WERI-Rb-1 (cell line): ENCODE data around the gene TBCB.

ENCODE experiments used
- DNase-seq: peaks from one replicate; pipeline ENCODE4 v3.0.0-alpha.2; 2020
- H3K27ac ChIP-seq: fragments of 250-450 bp; sonication (Bioruptor Pico); 2 replicates; pipeline ENCODE4 v1.5.1; 2020; ENCODE audit warnings: mild to moderate bottlenecking, moderate library complexity
- H3K27me3 ChIP-seq: fragments of 250-450 bp; sonication (Bioruptor Pico); 2 replicates; pipeline ENCODE4 v1.5.1; 2021; ENCODE audit warnings: mild to moderate bottlenecking, low read depth, moderate library complexity; ENCODE audit not compliant: insufficient read depth, severe bottlenecking
- H3K36me3 ChIP-seq: fragments of 250-450 bp; sonication (Bioruptor Pico); 2 replicates; pipeline ENCODE4 v1.5.1; 2020; ENCODE audit warnings: mild to moderate bottlenecking, moderate library complexity
- H3K4me3 ChIP-seq: 2 replicates; pipeline ENCODE4 v1.5.1; 2011; ENCODE audit warnings: low read depth, mild to moderate bottlenecking, control low read depth, low read length
- H3K9me3 ChIP-seq: fragments of 250-450 bp; sonication (Bioruptor Pico); 2 replicates; pipeline ENCODE4 v1.5.1; 2021; ENCODE audit warnings: mild to moderate bottlenecking, moderate library complexity; ENCODE audit not compliant: severe bottlenecking
- TF ChIP-seq, protein P1 (sequence below): IDR thresholded peaks from 2 replicates; pipeline ENCODE4 v1.5.1; 2011; ENCODE audit warnings: low read depth, mild to moderate bottlenecking, control low read depth, inconsistent platforms, low read length

Gene TBCB

DNA sequence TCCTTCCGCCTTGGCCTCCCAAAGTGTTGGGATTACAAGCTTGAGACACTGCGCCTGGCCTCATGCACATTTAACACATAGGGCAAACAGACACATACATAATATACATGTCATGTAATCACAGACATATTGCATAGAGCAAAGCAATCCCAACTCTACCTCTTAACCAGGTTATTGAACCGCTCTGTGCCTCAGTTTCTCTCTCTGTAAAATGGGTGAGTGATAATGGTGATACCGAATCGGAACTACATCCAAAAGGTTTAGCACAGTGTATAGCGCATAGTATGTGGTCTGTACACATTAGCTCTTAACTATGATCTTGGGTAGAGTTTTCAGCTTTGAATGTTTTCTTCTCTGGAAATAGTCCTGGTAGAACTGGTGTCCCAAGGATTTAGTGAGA is 29.4 kb downstream of the TBCB start:
- DNase-seq, result no peak
- Histone ChIP-seq H3K4me3 (no peak overlapping the region), H3K27me3 (no peaks in the 10 kb centered on the region), H3K27ac (no peak overlapping the region), H3K9me3 (no peaks in the 10 kb centered on the region), H3K36me3 (peaks cover 55% of the 10 kb centered on the region)
- TF ChIP-seq, protein P1, sequence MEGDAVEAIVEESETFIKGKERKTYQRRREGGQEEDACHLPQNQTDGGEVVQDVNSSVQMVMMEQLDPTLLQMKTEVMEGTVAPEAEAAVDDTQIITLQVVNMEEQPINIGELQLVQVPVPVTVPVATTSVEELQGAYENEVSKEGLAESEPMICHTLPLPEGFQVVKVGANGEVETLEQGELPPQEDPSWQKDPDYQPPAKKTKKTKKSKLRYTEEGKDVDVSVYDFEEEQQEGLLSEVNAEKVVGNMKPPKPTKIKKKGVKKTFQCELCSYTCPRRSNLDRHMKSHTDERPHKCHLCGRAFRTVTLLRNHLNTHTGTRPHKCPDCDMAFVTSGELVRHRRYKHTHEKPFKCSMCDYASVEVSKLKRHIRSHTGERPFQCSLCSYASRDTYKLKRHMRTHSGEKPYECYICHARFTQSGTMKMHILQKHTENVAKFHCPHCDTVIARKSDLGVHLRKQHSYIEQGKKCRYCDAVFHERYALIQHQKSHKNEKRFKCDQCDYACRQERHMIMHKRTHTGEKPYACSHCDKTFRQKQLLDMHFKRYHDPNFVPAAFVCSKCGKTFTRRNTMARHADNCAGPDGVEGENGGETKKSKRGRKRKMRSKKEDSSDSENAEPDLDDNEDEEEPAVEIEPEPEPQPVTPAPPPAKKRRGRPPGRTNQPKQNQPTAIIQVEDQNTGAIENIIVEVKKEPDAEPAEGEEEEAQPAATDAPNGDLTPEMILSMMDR, result no peak

DNA sequence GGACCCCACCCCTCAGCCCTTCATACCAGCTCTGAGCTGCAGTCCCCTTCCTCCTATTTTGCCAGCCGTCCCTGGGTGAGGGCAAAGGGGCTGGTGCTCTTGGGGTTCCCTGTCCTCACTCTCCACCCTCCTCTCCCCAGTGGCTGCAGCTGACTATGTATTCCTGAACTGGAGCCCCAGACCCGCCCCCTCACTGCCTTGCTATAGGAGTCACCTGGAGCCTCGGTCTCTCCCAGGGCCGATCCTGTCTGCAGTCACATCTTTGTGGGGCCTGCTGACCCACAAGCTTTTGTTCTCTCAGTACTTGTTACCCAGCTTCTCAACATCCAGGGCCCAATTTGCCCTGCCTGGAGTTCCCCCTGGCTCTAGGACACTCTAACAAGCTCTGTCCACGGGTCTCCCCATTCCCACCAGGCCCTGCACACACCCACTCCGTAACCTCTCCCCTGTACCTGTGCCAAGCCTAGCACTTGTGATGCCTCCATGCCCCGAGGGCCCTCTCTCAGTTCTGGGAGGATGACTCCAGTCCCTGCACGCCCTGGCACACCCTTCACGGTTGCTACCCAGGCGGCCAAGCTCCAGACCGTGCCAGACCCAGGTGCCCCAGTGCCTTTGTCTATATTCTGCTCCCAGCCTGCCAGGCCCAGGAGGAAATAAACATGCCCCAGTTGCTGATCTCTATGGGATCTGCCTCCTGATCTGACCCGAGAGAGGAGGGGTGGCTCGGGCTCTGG is 34.6 kb downstream of the TBCB start:
- no peak for DNase-seq
- Histone ChIP-seq H3K4me3 (no peak overlapping the region), H3K27ac (no peak overlapping the region), H3K27me3 (no peaks in the 10 kb centered on the region), H3K9me3 (no peaks in the 10 kb centered on the region), H3K36me3 (peaks cover 49% of the 10 kb centered on the region)
- TF ChIP-seq, protein P1, result no peak

- Histone ChIP-seq H3K27me3 (no peaks in the 10 kb centered on the region), H3K36me3 (peaks cover 44% of the 10 kb centered on the region), H3K9me3 (no peaks in the 10 kb centered on the region), H3K4me3 (no peak overlapping the region), H3K27ac (no peak overlapping the region)
- TF ChIP-seq, protein P1, result no peak
- no peak for DNase-seq
Observed at GRCh38 chr19:36150586-36150985, 35.3 kb downstream of the TBCB start.

DNA sequence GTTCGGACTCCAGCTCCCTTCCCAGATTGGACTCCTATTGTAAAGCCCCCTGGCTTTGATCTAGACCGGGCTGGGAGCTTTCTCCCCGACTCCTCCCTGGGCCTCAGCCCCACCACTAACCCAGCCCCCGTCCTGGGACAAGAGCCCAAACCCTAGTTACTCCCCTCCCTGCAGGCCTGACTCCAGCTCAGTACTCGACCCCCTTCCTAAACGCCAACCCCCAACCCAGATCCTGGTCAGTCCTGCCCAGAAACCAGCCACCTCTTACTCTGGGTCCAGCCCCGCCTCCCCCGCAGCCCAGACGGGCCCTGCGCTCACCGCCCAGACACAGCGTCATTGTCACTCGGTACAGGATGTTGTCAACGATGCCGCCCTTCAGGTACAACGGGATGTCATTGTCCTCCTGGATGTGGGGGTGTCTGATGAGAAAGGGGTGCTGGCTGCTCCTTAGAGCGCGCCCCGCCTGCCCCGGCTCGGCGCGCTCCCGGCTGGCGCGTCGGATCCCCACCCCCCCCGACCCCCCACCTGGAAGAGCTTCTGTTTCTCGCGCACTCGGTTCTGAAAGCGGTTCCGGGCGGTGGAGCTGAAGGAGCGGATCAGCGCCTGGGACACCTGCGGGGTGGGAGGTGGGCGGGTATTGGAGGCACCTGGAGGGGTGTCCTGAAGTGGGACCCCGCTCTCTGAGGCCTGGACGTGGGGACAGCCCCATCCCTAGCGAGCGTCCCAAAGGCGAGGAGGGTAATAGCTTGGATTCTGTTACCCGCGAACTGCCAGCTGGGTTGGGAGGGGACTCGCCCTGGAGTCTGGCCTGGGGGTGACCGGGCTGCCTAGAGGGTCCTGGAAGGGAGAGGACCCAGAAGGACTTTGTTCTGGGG is 36.1 kb downstream of the TBCB start:
- TF ChIP-seq, protein P1, result no peak
- no peak overlapping the region for H3K4me3 ChIP-seq
- no peak overlapping the region for H3K27ac ChIP-seq
- H3K27me3 ChIP-seq, result no peaks in the 10 kb centered on the region
- H3K9me3 ChIP-seq, result no peaks in the 10 kb centered on the region
- DNase-seq, result no peak
- H3K36me3 ChIP-seq, result peaks cover 36% of the 10 kb centered on the region

GRCh38 chr19:36152019-36152351 is 36.7 kb downstream of the TBCB start:
- TF ChIP-seq, protein P1, result no peak
- H3K9me3 ChIP-seq, result no peaks in the 10 kb centered on the region
- peaks cover 30% of the 10 kb centered on the region for H3K36me3 ChIP-seq
- H3K27me3 ChIP-seq, result no peaks in the 10 kb centered on the region
- no peak overlapping the region for H3K4me3 ChIP-seq
- DNase-seq, result no peak
- H3K27ac ChIP-seq, result no peak overlapping the region
